Brain microvascular endothelial cell (primary cell): ENCODE results near the gene GAL.

ENCODE experiments used
- DNase-seq: peaks from one replicate; pipeline ENCODE4 v3.0.0-alpha.2; 2020
- H3K27ac ChIP-seq: fragments of 250-450 bp; sonication (Bioruptor Pico); 2 replicates; pipeline ENCODE4 v1.5.1; 2020; ENCODE audit warnings: mild to moderate bottlenecking, moderate library complexity
- H3K27me3 ChIP-seq: fragments of 250-450 bp; sonication (Bioruptor Pico); replicated peaks from 2 replicates; pipeline ENCODE4 v1.5.1; 2020; ENCODE audit warnings: mild to moderate bottlenecking
- H3K36me3 ChIP-seq: fragments of 250-450 bp; sonication (Bioruptor Pico); replicated peaks from 2 replicates; pipeline ENCODE4 v1.5.1; 2020; ENCODE audit warnings: mild to moderate bottlenecking
- H3K4me3 ChIP-seq: 2 replicates; pipeline ENCODE4 v1.5.1; 2011; ENCODE audit warnings: low read depth, mild to moderate bottlenecking, control low read depth, low read length, moderate library complexity
- CTCF ChIP-seq: IDR thresholded peaks from 2 replicates; pipeline ENCODE4 v1.5.1; 2011; ENCODE audit warnings: low read depth, mild to moderate bottlenecking, moderate library complexity, low read length, control low read depth, inconsistent platforms; ENCODE audit errors: missing control alignments
- in situ Hi-C: cut with HindIII; loops from 2 replicates; pipeline ENCODE4 v1.10.0; 2017; ENCODE audit warnings: low sequenced_read_pairs, low pct_ligation_motif_present

Gene GAL

GRCh38 chr11:68683121-68683520 is 1.2 kb upstream of the GAL start:
- in situ Hi-C loops = no loop called here

GRCh38 chr11:68683536-68684384 is 584 bp upstream of the GAL start:
- no peak for TF ChIP-seq CTCF
- in situ Hi-C loops = no loop called here
- no peak overlapping the region for H3K4me3 ChIP-seq
- no peaks in the 10 kb centered on the region for H3K36me3 ChIP-seq
- no peak overlapping the region for H3K27ac ChIP-seq
- DNase-seq = no peak
- peaks cover 44% of the 10 kb centered on the region for H3K27me3 ChIP-seq

More at GRCh38 chr11:68683121-68683520, 1.2 kb upstream of the GAL start:
- TF ChIP-seq CTCF = no peak
- no peak overlapping the region for H3K27ac ChIP-seq
- no peaks in the 10 kb centered on the region for H3K36me3 ChIP-seq
- no peak overlapping the region for H3K4me3 ChIP-seq
- no peak for DNase-seq
- peaks cover 44% of the 10 kb centered on the region for H3K27me3 ChIP-seq

GRCh38 chr11:68685656-68686380 is 1.5 kb downstream of the GAL start:
- H3K27me3 ChIP-seq = peaks cover 54% of the 10 kb centered on the region
- no peak for TF ChIP-seq CTCF
- in situ Hi-C loops = no loop called here
- no peak for DNase-seq
- no peak overlapping the region for H3K4me3 ChIP-seq
- no peak overlapping the region for H3K27ac ChIP-seq
- H3K36me3 ChIP-seq = no peaks in the 10 kb centered on the region

GRCh38 chr11:68686486-68686885 is 2.1 kb downstream of the GAL start:
- in situ Hi-C loops = no loop called here
- Histone ChIP-seq H3K4me3 (no peak overlapping the region), H3K27me3 (peaks cover 54% of the 10 kb centered on the region), H3K27ac (no peak overlapping the region), H3K36me3 (no peaks in the 10 kb centered on the region)
- no peak for DNase-seq
- no peak for TF ChIP-seq CTCF

GRCh38 chr11:68687311-68687710 is 3.0 kb downstream of the GAL start:
- H3K36me3 ChIP-seq = no peaks in the 10 kb centered on the region
- in situ Hi-C loops = no loop called here
- H3K4me3 ChIP-seq = no peak overlapping the region
- TF ChIP-seq CTCF = no peak
- H3K27ac ChIP-seq = no peak overlapping the region
- DNase-seq = no peak
- peaks cover 54% of the 10 kb centered on the region for H3K27me3 ChIP-seq
